ENCODE measurements around the gene MGST2.
"Not testable (repeated sequence)": the region's sequence is repeated elsewhere in the genome, so short reads cannot be mapped to it uniquely, and the experiment has no call there.

Gene MGST2

DNA sequence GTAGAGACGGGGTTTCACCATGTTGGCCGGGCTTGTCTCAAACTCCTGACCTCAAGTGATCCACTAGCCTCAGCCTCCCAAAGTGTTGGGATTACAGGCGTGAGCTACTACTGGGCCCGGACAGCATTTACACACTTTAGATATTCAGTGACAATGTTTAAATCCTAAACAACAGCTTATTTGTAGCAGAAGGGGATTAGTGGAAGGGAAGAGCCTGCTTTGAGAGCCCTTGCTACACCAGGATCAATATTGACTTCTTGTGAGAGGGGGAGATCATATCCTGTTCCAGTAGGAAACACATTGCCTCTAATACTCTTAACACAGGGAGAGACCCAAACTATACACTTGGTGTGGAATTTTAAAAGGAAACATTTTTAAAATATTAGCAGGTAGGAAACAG, 7.1 kb downstream of the MGST2 start:
- DNase-seq, result no peak

DNA sequence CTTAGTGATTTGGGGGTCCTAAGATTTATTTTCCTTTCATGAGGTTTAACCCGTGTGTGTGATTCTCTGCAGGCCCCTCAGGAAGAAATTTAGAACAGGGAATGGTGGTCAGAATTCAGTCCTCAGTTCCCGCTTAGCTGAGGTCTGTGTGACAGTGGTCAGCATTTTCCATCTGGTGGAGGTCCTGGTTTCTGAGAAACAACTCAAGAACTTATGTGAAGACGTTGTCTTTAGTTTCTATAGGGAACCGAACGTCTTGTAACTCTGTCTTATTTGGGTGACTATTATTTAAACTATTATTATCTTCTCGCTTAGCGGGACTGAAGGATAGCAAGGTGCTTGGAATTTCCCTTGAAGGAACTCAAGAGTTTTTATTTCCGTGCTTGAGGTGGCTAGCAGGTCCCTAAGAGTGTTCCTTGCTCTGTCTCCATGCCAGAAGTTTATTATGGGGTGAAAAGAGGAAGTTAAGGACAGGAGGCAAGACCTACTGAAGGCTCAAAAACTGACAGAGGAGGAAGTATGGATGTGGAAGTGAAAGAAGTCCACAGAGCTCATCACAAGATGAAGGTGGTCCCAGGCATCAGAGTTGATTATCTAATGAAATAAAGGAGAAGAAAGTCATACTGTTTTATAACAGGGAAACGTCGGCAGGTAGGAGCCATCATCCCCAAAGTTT, 9.4 kb downstream of the MGST2 start:
- no peak for DNase-seq

DNA sequence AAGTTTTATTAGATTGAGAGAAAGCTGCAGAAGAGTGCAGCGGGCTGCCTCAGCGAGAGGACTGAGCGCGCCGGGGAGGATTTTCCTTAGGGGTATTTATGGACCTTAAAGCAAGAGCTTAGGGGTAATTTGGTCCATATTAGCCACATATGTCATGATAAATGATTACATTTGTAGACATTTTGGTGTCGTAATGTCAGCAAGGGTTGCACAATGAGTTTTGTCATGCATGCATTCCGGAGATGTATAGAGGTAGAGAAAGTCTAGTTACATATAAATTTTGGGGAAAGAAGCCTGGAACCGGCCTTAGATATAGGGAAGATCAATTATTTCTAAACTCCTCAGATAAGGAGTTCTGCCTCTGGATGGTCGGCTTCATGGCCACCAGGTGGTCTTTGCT, 10.0 kb downstream of the MGST2 start:
- no peak for DNase-seq

DNA sequence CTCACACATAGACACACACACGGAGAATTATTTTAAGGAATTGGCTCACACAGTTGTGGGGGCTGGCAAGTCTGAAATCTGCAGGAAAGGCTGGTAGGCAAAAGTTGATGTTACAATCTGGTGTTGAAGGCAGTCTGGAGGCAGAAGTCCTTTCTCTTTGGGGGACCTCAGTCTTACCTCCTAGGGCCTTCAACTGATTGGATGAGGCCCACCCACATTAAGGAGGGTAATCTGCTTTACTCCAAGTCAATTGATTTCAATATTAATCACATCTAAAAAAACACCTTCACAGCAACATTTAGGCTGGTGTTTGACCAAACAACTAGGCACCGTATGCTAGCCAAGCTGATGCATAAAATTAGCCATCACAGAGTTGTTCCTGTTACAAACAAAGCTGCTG, 10.7 kb downstream of the MGST2 start:
- DNase-seq, result no peak

DNA sequence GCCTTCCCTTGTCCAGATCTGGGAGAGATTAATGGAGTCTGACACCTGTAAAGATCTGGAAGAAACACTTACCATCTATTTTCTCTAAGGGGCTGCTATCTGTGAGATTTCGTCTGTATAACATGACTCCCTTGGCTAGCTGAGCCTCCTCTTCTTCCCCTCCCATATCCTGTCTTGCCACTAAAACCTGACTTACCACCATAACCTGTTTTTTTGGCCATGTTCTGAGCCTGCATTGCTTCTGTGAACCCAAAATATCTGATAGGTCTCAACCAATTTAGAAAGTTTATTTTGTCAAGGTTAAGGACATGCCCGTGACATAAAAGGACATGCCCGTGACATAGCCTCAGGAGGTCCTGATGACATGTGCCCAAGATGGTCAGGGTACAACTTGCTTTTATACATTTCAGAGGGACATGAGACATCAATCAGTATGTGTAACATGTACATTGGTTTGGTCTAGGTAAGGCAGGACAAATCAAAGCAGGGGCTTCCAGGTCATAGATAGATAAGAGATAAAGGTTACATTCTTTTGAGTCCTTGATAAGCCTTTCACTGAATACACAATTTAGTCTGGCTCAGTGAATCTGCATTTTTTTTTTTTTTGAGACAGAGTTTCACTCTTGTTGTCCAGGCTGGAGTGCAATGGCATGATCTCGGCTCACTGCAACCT, 11.4 kb downstream of the MGST2 start:
- no peak for DNase-seq

DNA sequence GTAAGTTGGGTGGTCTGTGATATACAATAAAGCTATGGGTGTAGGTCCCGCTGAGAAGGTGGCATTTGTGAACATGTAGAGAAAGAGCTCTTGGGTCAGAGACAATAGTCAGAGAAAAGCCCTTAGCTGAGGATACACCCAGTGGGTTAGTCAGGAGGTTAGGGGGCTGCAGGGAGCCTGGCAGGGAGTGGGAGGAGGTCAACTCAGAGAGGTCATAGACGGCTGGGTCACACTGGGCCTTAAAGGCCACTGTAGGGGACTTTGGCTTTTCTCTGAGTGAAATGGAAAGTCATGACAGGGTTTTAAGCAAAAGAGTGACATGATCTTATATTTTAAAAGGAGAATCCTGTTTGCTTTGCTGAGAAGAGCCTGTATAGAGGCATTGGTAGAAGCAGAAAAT, 16.7 kb downstream of the MGST2 start:
- no peak for DNase-seq

DNA sequence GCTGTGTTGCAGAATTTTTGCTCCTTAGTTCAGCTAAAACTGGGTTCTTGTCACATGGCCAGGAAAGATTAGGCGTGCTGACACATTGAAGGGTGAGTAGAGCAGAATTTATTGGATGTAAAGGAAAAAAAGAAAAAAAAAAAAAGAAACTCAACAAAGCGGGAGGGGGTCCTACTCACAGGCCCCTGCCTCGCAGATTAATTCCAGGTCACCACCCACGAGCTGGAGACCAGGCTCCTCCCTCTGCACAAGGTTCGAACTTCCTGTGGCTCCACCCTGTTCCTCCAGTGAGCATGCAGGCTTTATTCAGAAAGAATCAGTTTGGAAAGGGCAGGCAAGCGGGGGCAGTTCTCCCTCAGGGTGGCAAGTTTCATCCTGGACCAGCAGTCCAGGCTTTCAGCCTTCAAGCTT, 17.1 kb downstream of the MGST2 start:
- no peak for DNase-seq

DNA sequence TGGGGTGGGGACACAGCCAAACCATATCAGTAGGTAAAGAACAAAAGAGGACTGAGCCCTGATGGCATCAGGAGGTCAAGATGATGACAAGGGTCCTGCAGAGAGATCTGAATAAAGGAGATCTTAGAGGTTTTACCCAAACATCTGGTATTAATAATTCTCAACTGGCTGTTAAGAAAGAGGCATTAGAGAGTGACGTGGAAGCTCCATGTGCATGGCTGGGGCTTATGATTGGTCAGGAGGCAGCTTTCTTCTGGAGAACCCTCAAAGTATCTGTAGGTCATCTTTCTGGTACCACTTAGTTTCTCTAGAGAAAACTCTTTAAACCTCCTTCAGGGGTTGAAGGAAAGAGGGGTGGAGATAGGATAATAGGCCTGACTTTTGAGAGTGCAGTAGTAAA, 18.7 kb downstream of the MGST2 start:
- no peak for DNase-seq

DNA sequence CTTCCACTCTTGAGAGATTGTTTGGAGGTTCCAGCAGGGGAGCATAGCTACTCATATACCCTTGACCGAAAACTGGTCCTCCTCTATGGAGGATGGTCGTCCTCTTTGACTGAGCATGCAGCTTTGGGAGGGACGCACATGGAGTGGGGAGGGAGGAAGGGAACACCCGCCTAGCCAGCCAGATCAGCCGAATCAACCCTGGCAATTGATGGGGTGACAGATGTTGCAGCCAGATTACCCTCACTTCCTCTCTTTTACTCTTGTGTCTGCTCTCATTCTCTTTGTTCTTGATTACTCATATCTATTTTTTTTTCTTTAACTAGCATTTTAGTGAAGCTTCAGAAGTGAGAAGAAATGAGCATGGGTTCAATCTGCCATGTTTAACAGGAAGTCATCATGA, 19.6 kb downstream of the MGST2 start:
- DNase-seq, result no peak

DNA sequence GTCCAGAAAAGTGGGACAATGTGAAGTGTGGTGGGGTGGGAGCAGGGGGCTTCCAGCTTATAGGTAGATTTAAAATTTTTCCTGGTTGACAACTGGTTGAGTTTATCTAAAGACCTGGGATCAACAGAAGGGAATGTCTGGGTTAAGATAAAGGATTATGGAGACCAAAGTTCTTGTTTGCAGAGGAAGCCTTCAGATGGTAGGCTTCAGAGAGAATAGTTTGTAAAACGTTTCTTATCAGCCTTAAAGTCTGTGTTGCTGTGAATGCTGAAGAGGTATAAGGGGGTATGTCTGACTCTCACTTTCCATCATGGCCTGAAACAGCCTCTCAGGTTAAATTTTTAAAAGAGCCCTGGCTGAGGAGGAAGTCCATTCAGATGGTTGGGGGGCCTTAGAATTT, 20.5 kb downstream of the MGST2 start:
- no peak for DNase-seq

DNA sequence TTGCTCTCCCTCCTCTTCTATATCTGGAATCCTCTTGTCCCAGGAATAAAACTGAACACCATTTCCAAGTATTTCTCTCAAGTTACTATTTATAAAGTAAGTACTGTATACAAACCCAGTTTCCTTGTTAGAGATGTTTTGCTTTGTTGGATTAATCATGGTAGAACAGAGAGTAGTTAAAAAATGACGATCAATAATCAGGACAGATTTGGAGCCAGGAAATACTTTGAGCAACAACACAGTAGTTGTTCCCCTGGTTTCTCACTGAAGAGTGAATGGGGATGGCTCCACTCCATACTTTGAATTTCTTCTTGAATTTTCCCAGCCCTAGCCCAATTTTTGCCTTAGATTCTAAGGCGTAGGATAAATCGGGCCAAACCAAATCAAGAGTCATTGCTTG, 21.4 kb downstream of the MGST2 start:
- DNase-seq, result no peak

DNA sequence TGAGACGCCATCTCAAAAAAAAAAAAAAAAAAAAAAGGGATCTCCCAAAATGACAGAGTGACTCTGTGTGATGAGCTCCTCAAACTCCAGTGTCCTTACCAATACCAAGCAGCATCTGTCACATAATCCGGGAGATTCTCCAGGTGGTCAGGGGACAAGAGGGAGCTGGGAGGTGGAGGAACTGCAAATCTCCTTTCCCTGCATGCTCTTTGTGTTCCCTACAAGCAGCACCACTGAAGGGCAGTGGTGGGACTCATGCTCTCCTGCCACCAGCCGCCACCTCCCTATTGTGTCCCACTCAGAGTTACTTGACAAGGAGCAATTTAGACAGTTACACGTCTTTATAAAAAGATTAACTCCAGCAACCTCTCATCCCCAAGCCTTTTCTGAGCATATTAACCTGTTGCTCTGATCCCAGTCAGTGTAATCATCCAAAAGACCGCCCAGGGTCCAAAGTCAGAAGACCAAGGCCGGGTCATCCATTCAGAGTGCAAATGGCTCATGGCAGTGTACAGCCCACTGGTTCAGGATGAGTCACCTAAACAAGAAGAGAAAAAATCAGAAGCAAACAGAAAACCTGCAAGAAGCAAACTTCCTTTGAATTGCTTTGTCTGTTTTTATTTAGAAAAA, 23.6 kb downstream of the MGST2 start:
- no peak for DNase-seq

DNA sequence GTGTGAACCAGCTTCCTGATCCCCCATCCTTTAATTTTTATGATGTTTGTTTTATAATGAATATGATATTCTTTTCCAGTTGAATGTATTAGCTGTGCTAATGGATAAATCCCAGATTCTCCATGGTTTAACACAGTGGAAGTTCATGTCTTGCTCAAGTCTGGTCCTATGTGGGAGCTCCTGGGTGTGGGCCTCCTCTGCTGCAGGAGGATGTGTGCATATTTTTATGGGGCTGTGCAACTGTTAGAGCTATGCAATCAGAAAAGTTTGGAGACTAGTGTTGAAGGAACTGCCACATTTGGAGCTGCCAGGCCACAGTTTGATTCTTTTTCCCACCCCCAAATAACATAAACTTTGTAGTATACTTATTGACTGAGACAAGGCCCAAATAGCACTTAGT, 24.8 kb downstream of the MGST2 start:
- DNase-seq, result no peak

DNA sequence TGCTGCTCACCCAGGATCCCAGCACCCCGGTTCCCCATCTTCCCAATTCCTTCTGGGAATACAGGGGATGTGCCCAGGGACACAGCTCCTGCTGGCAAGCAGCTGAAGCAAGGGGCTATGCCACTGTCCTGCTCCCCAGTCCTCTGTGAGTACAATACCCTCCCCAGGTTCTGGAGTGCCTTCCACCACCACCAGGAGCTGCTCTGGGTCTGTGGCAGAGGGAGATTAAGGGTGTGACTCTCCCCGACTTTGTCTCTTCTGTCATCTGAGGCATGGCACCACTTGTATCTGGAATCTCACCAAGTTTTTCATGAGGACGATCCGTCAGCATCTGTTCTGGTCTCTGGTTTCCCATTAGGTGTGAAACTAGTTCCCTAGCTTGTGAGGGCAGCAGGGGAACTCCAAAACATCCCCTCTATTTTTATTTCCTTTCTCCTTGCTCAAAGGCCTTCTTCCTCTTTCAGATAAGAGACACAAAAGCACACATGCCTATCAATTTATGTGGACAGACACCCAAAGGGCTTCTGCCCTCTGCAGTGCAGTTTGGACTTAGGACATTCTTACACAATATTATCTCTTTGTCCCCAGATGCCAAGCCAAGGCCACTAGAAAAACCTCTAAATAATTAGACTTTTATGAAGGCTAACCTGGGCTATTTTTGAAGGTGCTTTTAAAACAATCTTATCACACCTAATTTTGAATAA, 26.8 kb downstream of the MGST2 start:
- DNase-seq, result no peak

DNA sequence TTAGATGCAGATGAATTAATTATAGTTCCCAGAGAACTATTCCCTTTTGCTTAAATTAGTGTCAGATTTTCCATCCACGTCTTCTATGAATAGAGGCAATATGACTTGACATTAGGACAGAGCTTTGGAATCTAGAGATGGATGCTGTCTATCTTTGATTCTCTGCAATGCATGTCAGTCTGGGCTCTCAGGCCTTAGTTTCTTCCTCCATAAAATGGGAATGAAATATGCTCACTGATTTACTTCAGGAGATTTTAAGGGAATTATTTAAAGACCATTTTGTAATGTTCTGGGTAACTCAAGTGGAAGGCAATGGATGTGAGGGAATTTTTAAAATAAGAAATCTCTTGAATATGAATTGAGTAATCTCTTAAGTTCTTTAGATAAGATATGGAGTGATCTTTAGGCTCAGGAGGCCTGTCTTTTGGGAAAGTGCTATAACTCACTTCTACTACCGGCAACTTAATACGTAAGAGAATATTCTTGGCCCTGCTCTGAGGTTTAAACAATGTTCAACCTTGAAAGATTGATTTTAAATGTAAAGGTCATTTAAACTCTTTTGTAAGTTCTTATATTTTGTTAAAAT, 29.0 kb downstream of the MGST2 start:
- no peak for DNase-seq

DNA sequence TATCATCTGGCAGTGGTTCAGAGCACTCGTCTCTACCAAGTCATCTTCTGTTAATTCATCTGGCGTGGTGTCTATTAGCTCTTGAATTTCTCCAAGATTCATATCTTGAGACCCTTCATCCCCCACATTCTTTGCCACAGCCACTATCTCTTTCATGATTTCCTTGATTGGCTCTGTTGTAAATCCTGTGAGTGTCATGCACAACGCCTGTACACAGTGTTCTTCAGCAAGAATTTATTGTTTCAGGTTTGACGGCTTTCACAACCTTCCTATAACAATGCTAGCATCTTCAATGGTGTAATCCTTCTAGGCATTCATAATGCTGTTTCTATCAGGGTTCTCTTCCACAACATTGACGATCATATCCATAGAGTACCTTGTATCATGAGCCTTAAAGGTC, 30.9 kb downstream of the MGST2 start:
- DNase-seq, result no peak

DNA sequence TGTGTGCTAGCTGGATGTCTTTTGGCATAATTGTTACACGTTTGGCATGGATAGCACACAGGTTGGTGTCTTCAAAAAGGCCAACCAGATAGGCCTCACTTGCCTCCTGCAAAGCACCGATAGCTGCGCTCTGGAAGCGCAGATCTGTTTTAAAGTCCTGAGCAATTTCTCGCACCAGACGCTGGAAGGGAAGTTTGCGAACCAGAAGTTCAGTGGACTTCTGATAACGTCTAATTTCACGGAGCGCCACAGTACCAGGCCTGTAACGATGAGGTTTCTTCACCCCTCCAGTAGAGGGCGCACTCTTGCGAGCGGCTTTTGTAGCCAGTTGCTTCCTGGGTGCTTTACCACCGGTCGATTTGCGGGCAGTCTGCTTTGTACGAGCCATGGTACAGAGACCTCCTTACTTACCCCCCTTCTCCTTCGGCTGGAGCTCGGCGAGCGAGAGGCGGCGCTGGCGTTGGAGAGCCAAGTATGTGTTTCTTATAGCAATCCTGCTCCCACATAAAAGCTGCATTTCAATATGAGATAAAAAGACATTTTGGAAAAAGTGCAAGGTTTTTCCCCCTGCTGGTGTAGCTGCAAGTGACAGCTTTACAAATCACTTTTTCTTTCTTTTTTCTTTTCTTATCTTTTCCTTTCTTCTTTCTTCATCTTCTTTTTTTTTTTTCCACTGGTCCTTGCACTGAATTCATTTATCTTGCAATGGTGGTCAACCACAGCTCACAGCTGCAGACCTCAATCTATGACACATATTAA, 32.7 kb downstream of the MGST2 start:
- not testable (repeated sequence) for DNase-seq

DNA sequence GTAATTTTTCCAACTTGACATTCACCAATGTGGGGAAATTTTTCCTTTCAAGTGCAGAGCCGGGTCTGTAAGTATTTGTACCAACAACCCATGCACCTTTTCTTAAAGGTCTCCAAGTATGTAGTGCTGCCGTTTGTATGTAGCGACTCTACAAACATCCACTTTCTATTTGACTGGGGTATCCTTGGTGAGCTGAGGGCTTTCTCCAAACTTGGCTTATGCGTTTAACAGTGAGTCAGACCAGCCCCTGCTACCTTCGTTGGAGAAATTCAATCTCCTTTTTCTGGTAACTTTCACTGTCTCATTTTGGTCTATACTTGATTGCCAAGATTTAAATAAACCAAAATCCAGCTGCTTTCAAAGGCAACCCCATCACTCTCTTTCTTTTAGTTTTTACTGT, 34.9 kb downstream of the MGST2 start:
- no peak for DNase-seq

DNA sequence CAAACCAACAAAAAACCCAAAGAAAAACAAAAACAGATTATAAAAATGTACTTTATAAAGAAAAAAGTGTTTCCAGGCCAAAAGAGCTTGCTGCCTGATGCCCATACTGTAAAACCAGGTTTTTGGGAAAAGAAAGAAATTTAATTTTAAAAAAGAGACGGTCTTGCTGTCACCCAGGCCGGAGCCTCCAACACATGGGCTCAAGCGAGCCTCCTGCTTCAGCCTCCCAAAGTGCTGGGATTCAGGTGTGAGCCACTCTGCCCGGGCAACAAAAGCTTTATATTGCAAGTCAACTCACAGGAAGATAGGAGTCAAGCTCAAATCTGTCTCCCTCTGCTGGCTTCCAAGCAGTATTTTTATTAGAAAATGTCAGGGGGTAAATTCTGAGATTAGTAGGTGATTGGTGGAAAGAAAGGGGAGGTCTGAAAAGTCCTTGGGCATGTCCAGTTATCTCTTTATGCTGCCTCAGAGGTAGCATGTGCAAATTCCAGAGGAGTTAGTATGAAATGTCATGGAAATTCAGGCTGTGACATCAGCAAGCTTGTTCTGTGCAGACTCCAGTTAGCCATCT, 39.4 kb downstream of the MGST2 start:
- no peak for DNase-seq

DNA sequence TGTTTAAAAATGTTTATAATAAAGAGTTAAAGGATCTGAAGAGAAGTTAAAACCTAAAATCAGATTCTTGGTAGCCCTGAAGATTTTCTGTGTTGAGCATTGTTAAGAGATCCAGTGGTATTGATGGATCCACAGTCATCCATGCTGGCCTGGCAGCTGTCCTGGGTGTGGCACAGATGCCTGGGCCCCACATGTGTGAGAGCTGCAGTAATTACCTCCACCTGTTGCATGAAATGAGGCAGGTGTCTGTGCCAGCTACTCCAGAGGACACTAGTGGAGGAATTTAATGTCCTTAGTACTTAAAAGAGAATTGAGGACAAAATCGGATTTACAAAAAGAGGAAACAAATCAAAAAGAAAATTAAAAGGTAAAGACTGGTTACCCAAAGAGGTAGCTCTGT, 44.0 kb downstream of the MGST2 start:
- no peak for DNase-seq

DNA sequence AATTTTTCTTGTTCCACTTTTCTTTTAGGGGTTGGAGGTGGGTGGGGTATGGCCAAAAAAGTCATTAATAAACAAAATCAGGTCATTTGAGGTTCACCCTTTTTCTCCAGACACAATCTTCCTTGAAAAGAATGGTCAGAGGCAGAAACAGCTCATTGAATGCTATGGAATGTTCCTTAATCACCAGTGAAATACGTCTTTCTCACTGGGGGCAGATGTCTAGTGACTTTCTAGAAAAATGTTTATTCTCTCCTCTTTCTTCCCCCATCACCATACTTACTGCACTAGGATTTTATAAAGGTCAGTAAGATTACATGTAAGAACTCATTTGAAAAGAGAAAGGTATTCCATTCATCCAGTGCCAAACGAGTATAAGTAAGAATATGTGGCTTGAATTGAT, 44.5 kb downstream of the MGST2 start:
- DNase-seq, result no peak

DNA sequence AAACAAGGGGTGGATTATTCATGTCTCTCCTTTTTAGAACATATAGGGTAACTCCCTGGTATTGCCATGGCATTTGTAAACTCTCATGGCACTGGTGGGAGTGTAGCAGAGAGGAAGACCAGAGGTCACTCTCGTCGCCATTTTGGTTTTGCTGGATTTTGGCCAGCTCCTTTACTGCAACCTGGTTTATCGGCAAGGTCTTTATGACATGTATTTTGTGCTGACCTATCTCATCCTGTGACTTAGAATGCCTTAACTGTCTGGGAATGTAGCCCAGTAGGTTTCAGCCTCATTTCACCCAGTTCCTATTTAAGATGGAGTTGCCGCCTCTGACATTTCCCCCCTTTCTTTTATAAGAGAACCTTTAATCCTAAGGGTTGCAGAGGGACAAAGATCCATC, 45.8 kb downstream of the MGST2 start:
- no peak for DNase-seq
